ENCODE results near the gene CDC27.
"Not testable (repeated sequence)": the region's sequence is repeated elsewhere in the genome, so short reads cannot be mapped to it uniquely, and the experiment has no call there.

Gene CDC27

DNA sequence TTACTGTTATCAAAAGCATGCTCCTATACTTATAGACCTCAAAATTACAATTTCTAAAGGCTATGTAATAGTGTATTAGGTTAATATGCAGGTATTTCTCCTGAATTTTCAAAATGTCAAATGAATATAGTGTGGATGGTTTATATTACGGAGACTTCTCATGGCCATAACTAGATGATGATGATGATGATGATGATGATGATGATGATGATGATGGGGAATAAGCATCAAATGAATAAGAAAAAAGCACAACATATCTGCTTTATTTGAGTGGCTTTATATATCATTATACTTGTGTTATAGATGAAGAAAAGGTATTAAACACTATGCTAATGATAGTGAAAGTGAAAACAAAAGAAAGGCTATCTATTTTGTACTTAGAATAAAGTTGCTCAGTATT lies 53.9 kb downstream of the CDC27 start:
- DNase-seq (ENCODE audit: low read depth) = no peak

DNA sequence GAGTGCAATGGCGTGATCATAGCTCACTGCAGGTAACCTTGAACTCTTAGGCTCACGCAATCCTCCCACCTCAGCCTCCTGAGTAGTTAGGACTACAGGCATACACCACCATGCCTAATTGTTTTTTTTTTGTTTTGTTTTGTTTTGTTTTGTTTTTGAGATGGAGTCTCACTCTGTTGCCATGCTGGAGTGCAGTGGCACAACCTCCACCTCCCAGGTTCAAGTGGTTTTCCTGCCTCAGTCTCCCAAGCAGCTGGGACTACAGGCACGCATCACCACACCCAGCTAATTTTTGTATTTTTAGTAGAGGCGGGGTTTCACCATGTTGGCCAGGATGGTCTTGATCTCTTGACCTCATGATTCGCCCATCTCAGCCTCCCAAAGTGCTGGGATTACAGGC lies 54.7 kb downstream of the CDC27 start:
- DNase-seq (ENCODE audit: low read depth) = not testable (repeated sequence)

DNA sequence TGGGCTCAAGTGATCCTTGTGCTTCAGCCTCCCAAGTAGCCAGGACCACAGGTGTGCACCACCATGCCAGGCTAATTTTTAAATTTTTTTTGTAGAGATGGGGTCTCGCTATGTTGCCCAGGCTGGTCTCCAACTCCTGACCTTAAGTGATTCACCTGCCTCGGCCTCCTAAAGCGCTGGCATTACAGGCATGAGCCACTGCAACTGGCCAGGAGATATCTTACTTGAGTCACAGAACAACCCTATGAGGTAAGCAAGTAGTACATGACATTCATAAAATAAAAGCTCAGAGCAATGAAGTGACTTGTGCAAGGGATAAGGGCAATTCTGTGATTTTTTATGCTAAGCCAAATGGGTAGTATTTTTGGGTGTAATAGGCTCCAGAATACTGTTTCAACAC lies 57.3 kb downstream of the CDC27 start:
- DNase-seq (ENCODE audit: low read depth) = no peak

DNA sequence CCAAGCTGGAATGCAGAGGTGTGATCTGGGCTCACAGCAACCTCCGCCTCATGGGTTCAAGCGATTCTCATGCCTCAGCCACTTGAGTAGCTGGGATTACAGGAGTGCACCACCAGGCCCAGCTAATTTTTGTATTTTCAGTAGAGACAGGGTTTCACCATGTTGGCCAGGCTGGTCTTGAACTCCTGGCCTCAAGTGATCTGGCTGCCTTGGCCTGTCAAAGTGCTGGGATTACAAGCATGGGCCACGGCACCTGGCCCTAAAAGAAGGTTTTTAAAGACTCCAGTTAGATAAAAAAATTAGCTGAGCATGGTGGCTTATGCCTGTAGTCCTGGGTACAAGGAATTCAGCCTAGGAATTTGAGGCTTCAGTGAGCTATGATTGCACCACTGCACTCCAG lies 62.3 kb downstream of the CDC27 start:
- not testable (repeated sequence) for DNase-seq (ENCODE audit: low read depth)

DNA sequence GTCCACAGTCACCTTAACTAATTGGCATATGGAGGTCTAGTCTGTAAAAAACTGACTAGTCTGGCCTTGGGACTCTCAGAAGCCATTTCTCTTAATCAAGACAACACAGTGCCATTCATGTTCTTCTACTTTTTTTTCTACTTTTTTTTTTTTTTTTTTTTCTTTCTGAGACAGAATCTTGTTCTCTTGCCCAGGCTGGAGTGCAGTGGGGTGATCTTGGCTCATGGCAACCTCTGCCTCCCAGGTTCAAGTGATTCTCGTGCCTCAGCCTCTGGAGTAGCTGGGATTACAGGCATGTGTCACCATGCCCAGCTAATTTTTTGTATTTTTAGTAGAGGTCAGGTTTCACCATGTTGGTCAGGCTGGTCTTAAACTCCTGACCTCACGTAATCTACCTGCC lies 65.8 kb downstream of the CDC27 start:
- DNase-seq (ENCODE audit: low read depth) = not testable (repeated sequence)

DNA sequence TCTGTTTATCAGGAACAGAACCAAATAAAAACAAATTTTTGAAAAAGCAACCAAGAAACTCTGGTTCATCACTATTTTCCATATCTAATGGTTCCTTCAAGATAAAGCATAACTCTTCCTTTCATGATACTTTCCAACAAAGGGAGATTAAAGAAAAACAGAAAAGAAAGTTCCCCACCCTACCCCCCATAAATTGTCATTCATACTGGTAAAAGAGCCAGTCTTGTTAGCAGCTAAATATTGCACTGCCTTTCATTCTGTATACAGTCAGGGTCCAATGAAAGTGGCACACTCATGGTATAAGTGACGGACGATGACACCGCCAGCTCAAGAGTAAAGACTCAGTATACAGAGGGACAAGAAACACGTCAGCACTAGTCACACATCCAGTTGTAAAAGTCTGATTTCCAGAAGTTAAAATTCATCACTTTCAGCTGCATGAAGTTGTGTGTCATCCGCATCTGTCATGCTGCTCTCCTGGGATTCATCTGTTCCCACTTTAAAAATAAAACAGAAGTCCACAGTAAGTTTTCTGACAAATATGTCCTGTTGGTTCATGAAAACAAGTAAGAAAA lies 68.5 kb downstream of the CDC27 start:
- DNase-seq (ENCODE audit: low read depth) = no peak

DNA sequence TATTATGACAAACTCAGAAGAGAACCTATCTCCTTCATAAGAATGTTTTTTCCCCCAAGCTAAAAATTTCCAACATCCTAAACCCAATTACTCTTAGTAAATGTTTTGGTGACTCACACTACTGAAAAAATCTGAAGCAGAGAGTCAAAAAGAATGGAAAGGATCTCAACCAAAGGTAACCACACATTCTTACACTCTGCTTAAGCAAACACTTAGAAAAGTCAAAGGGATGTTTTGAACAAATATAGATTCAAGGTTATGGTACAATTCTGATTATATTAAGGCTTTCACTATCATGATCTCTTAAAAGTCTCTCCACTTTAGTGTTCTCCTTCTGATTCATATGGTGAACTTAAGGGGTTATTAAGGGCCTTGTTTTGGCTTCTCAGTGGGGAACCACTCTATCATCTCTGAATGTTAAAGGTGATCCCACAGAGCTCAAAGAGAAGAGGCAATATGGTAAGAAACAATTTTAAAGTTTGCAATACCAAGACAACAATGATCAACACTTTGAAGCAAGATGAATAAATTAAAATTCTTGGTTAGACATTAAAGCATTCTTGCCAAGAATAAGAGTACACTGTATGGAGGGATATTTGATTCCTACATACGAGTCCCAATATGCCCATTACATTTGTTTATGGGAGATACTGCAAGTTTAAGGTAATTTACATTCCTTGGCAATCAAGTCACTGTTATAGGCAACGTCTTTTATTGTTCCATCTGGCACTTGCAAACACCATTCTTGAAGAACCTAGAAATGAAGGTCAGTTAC lies 69.2 kb downstream of the CDC27 start:
- no peak for DNase-seq (ENCODE audit: low read depth)

DNA sequence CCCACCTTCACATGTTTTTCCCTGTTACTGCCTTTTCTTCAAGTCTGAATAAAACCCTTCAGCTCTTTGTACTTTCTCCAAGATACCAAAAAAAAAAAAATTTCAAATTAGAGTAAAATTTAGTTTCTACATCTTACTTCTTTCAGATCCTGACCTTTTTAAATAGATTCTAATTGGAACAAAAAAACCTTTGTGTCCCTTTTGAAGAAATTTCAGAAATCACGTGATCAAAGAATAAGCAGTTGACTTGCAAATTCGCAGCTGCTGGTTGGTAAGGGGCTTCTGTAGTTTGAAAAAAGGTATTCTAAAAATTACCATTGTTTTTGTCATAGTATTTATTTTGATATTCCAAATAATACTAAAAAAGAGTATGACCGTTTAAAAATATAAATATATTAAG lies 71.7 kb downstream of the CDC27 start:
- no peak for DNase-seq (ENCODE audit: low read depth)

DNA sequence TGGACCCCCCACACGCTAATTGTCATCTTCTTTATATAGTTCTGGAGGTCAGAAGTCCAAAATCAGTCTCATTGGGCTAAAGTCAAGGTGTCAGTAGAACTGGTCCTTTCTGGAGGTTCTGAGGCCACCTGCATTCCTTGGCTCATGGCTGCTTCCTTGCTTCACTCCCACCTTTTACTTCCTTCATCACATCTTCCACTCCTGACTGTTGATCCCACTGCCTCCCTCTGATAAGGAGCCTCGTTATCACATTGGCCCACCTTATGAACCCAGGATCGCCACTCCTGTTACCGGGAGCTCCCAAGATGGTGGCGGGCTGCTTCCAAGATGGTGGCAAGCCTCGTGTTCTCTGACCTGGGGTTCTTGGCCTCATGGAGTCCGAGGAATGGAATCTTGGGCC lies 83.0 kb downstream of the CDC27 start:
- no peak for DNase-seq (ENCODE audit: low read depth)

DNA sequence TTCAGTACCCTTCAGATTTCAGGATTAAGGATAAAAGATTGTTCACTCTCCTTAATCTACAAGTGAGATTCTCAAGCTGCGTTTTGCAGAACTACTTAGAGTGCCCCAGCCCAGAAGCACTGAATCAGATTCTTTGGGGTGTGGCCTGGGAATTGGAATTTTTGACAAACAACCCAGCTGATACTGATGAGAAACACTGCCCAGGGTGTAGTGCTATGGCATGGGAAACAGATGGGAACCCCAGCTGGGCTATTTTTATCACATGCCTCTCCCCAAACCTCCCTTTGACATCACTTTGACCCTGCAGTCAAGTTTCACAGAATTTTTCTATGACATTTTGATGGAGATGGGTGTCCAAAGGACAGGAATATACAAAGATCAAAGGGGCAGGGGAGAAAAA lies 83.8 kb downstream of the CDC27 start:
- not testable (repeated sequence) for DNase-seq (ENCODE audit: low read depth)

DNA sequence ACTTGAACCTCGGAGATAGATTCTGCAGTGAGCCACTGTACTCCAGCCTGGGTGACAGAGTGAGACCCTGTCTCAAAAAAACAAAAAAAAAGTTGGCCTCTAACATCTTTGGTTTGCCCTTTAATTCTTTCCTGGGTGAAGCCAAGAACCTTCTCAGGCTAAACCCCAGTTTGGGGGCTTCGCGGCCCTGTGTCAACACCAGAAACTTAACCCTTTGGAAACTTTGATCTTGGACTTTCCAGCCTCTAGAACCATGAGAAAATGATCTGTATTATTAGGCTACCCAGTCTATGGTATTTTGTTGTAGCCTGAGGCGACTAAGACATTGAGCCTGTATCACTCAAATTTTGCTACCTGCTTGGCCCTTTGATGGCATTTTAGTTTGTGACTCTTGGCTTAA lies 86.2 kb downstream of the CDC27 start:
- no peak for DNase-seq (ENCODE audit: low read depth)

DNA sequence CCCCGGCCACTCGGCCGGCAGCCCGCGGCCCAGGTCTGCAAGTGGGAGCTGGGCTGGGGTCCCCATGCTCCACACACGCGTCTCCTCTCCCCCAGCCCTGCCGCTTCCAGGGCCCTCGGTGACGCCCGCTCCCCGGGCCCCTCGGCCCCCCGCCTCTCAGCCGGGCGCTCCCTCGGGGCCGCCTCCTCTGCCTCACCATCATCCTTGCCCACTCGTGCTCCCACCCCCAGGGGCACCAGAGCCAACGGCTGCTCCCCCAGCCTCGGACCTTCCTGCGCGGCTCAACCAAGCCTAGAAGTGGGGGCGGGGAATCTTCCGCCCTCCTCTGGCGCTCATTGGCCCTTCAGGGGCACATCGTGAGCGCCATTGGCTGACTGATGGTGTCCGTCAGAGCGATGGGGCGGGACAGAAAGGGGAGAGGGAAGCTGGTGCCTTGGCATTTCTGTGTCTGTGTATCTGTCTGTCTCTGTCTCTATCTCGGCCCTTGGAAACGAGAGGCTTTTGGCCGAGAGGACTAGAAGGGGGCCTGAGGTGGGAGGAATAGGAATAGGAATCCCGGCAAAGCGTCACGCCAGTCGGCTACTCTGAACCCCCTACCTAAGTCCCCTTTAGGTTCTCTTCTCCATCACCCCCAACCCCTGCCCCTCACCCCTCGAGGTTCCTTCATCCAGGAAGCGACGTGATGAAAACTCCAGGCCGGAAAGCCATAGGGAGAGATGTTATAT lies 88.9 kb downstream of the CDC27 start:
- DNase-seq (ENCODE audit: low read depth) = peak; percentile 84

DNA sequence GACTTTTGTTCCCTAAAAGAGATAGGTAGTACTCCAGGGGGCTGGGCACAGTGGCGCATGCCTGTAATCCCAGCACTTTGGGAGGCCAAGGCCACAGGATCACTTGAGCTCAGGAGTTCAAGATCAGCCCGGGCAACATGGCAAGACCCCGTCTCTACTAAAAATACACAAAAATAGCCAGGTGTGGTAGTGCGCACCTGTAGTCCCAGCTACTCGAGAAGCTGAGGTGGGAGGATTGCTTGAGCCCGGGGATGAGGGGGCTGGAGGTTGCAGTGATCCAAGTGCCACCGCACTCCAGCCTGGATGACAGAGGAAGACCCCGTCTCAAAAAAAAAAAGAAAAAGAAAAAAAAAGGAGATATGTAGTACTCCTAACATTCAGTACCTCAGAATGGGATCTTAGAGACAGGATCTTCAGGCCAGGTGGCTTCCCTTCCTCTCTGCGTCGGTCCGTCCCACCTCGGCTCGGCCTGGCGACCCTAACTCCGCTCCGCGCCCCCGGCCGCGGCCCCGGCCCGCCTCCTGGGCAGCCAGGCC lies 89.6 kb downstream of the CDC27 start:
- DNase-seq (ENCODE audit: low read depth) = no peak

DNA sequence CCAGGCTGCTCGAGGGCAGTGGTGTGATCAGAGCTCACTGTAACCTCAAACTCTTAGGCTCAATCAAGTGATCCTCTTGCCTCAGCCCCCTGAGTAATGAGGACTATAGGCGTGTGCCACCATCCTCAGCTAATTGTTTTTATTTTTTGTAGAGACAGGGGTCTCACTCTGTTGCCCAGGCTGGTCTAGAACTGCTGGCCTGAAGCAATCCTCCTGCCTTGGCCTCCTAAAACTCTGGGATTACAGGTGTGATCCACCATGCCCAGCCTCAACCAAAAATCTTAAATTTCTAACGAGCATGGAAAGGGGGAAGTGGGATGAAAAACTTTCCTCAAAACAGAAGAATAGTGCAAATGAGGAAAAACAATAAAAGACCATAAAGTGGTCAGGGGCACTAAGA lies 92.8 kb downstream of the CDC27 start:
- DNase-seq (ENCODE audit: low read depth) = no peak

DNA sequence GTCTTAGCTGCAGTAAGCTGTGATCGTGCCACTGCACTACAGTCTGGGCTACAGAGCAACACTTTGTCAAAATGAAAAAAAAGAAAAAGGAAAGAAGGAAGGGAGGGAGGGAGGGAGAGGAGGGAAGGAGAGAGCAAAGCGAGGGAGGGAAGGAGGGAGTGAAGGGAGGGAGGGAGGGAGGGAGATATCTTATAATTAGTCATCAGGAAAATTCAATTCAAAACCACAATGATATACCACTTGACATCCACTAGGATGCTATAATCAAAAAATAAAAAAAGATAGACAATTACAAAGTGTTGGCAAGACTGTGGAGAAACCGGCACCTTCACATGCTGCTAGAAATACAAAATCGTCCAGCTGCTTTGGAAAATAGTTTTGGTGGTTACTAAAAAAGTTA lies 93.8 kb downstream of the CDC27 start:
- no peak for DNase-seq (ENCODE audit: low read depth)

DNA sequence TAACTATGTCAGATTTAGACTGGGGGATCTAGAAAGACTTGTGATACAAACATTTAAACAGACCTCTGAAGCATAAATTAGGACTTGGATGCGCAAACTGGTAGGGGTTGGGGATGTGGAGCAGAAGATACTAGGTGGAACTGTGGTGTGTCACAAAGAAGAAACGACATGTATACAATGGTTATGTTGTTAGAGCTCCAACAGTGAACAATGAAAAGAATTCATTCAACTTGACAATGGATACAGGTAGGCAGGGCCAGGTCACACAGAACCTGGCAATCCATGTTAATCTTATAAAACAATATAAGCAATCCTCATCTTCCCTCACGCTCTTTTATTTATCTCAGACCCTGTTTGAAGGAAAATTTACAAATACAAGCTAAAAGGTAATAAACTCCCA lies 102.0 kb downstream of the CDC27 start:
- no peak for DNase-seq (ENCODE audit: low read depth)

DNA sequence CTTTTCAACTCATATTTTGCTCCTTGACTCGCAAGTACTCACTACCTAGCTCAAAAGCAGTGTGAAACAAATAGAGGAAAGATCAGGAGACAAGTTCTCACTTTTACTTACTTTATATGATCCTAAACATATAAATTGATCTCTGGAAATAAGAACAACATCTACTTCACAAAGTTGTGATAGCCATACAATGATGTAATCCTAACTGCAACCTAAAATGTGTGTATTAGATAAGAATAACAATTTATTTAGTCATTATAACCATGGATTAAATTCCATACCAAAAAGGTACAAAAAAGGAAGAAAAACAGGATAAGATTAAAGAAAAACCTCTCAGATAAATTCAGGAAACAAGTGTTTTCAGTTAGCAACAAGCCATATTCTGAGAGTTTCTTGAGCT lies 103.4 kb downstream of the CDC27 start:
- no peak for DNase-seq (ENCODE audit: low read depth)

DNA sequence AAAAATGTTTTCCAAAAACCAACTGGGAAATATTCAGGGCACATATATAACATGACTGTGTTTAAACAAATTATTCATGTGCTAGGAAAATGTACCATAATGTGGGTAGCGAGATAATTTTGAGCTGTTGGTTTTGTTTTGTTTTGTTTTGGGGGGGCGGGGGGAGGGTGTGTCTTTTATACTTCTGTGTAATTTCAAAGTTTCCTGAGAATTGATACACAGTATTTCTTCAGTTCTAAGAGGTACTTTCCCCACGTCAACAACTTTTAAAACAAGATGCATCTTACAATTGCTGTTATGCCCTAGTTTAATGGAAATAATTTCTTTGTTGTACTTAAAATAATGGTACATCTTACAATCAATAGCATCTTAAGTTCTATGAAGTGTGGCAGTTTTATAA lies 110.3 kb downstream of the CDC27 start:
- DNase-seq (ENCODE audit: low read depth) = no peak

DNA sequence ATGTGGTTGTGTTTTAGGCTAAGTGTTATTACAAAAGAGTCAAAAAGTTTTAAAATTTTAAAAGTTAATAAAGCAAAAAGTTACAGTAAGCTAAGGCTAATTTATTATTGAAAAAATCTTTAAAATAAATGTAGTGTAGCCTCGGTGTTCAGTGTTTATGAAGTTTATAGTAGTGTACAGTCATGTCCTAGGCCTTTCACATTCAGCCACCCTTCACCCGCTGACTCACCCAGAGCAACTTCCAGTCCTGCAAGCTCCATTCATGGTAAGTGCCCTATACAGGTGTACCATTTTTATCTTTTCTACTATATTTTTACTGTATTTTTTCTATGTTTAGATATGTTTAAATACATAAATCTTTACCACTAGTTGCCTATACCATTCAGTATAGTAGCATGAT lies 111.5 kb downstream of the CDC27 start:
- DNase-seq (ENCODE audit: low read depth) = no peak

DNA sequence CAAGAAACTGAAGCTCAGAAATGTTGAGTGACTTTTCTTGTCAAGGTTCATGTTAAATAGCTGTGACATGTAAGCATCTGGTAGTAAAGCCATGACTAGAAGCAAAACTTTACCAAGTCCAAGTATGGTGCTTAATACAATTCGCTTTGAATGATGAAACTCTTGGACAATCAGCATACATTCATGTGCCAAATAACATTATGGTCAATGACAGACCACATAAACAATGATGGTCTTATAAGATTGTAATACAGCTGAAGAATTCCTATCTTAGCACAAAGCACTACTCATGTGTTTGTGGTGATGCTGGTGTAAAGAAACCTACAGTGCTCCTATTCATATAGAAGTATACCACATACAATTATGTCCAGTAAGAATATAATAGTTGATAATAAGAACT lies 112.9 kb downstream of the CDC27 start:
- no peak for DNase-seq (ENCODE audit: low read depth)

DNA sequence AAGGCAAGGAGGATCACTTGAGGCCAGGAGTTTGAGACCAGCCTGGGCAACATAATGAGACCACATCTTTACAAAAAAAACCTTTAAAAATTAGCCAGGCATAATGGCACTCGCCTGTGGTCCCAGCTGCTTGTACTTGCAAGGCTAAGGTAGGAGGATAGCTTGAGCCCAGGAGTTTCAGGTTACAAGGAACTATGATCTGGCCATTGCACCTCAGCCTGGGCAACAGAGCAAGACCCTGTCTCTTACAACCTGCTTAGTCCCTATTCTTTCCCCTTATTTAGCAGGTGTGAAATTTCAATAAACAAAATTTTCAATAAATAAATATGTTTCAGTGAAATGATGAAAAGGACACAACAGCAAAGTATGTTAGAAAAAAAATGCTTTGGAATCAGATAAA lies 114.7 kb downstream of the CDC27 start:
- not testable (repeated sequence) for DNase-seq (ENCODE audit: low read depth)

DNA sequence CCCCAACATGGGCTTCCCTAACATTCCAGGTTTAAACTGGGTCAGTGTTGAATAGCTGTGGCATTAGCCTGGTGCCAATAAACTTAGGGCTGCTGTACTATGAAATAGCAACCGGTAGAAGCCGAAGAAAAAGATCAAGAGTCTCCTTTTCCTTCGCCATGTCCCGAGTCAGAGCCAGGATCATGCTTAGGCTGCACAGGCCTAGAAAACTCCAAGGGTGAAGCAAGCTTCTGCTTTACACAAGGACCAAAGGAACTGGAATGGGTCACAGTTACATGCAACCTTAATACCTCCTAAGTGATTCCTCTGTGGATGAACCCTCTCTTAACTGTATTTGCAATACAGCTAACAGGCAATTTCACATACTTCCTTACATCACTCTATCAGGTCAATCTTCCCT lies 115.5 kb downstream of the CDC27 start:
- DNase-seq (ENCODE audit: low read depth) = not testable (repeated sequence)

DNA sequence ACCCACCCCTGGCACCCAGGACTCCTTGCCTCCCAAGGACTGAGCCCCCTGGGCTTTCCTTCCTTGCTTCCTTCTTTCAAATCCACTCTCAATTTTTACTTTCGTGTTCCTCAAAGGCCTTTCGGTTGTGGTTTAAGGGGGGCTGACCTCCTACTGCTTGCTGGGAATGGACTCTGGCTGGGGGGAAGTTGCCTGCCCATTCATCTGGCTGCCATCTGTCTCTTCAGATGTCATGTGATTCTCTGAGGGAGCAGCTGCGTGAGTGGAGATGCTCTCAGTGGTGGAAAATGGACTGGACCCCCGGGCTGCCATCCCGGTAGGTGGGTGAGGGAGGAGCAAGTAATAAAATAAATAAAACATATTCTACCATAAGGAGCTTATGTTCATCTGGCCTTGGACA lies 116.2 kb downstream of the CDC27 start:
- no peak for DNase-seq (ENCODE audit: low read depth)

Data from activated T-helper 9 cell treated with anti-CD3 and anti-CD28 coated beads, Interleukin-2, amount 50 U/mL, for 16 hours (primary cell).